Tibial artery (tissue), 4 donors: ENCODE results near the gene ADAMTS2.

Source experiments
- DNase-seq, 2 donors: peaks; one replicate each; pipeline ENCODE4 v3.0.0-alpha.2; 2019
- H3K27ac ChIP-seq, 2 donors: fragments of 200-600 bp; sonication (generic) in 1 of 2; 1 replicate in 1 of 2; 2 replicates in 1 of 2; pipeline ENCODE4 v1.5.1; 2018 to 2019; ENCODE audit warnings: mild to moderate bottlenecking in 1 of 2
- H3K27me3 ChIP-seq, 2 donors: fragments of 200-600 bp; sonication (generic) in 1 of 2; one replicate each; pipeline versions ENCODE4 v1.5.1 to v1.6.0; 2016 to 2019
- H3K36me3 ChIP-seq, 3 donors: fragments of 200-600 bp; sonication (generic) in 2 of 3; one replicate each; pipeline ENCODE4 v1.5.1; 2016 to 2019; ENCODE audit warnings: mild to moderate bottlenecking in 2 of 3
- H3K4me1 ChIP-seq, 4 donors: fragments of 200-600 bp; sonication (generic) in 2 of 4; 1 replicate in 3 of 4; 2 replicates in 1 of 4; pipeline ENCODE4 v1.5.1; 2016 to 2019
- H3K4me3 ChIP-seq, 2 donors: fragments of 200-600 bp; sonication (generic) in 1 of 2; 1 replicate in 1 of 2; 2 replicates in 1 of 2; pipeline ENCODE4 v1.5.1; 2018 to 2019; ENCODE audit warnings: mild to moderate bottlenecking in 2 of 2
- H3K9me3 ChIP-seq, 3 donors: fragments of 200-600 bp; sonication (generic) in 1 of 3; one replicate each; pipeline ENCODE4 v1.5.1; 2016 to 2019
- CTCF ChIP-seq, 2 experiments: fragments of 200-600 bp in 1 of 2; fragments of 450-650 bp in 1 of 2; IDR thresholded peaks; one replicate each; pipeline ENCODE4 v1.5.1; 2017 to 2019; ENCODE audit warnings: antibody characterized with exemption in 2 of 2, mild to moderate bottlenecking in 1 of 2, moderate library complexity in 1 of 2
- intact Hi-C: fragments of 100-400 bp; cut with DNase I; formaldehyde crosslinking; loops from one replicate; pipeline ENCODE4 v1.15.0; 2023; ENCODE audit warnings: low total_unique reads

Gene ADAMTS2

GRCh38 chr5:179183481-179183880 is 161.8 kb downstream of the ADAMTS2 start:
- Histone ChIP-seq H3K27me3 (no peaks in the 10 kb centered on the region), H3K4me3 (no peak overlapping the region), H3K27ac (no peak overlapping the region), H3K4me1 (no peaks in the 10 kb centered on the region), H3K36me3 (peaks cover 7 to 19% (median 17%) of the 10 kb centered on the region in 3 donors), H3K9me3 (peaks cover 0 to 9% (median 0%) of the 10 kb centered on the region in 3 donors)
- intact Hi-C loops: no loop called here
- no peak for DNase-seq
- no peak for TF ChIP-seq CTCF (IDR thresholded peaks at IDR 0.05)

DNA sequence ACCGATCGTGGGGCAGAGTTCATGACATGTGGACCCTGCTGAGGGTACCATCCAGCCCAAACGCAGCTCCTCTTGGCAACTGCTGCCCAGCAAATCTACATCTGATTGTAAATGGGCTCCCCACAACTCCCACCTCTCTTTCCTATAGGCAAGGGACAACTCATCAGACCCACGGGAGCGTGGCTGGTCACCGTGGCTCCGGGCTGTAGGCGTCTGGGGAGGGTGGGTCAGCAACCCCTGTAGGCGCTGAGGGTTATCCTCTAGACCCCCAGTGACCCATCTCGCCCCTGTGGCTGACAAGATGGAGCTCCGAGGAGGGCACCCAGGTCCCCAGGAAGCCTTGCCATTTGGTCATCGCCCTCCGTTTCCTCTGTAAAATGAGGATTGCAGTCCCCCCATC is 162.7 kb downstream of the ADAMTS2 start:
- Histone ChIP-seq H3K4me3 (no peak overlapping the region), H3K27ac (no peak overlapping the region)
- intact Hi-C loops: no loop called here

GRCh38 chr5:179181988-179182387 is 163.3 kb downstream of the ADAMTS2 start:
- no peak for TF ChIP-seq CTCF (IDR thresholded peaks at IDR 0.05)
- intact Hi-C loops: no loop called here
- no peak overlapping the region for H3K27ac ChIP-seq
- H3K9me3 ChIP-seq: peaks cover 0 to 9% (median 0%) of the 10 kb centered on the region in 3 donors
- no peaks in the 10 kb centered on the region for H3K27me3 ChIP-seq
- H3K4me3 ChIP-seq: no peak overlapping the region
- peaks cover 7 to 19% (median 18%) of the 10 kb centered on the region in 3 donors for H3K36me3 ChIP-seq
- DNase-seq: no peak
- H3K4me1 ChIP-seq: no peaks in the 10 kb centered on the region

More for the DNA sequence above, 162.7 kb downstream of the ADAMTS2 start:
- H3K36me3 ChIP-seq: peaks cover 7 to 19% (median 18%) of the 10 kb centered on the region in 3 donors
- no peaks in the 10 kb centered on the region for H3K4me1 ChIP-seq
- no peak for TF ChIP-seq CTCF (IDR thresholded peaks at IDR 0.05)
- peaks cover 0 to 9% (median 0%) of the 10 kb centered on the region in 3 donors for H3K9me3 ChIP-seq
- DNase-seq: no peak
- H3K27me3 ChIP-seq: no peaks in the 10 kb centered on the region

DNA sequence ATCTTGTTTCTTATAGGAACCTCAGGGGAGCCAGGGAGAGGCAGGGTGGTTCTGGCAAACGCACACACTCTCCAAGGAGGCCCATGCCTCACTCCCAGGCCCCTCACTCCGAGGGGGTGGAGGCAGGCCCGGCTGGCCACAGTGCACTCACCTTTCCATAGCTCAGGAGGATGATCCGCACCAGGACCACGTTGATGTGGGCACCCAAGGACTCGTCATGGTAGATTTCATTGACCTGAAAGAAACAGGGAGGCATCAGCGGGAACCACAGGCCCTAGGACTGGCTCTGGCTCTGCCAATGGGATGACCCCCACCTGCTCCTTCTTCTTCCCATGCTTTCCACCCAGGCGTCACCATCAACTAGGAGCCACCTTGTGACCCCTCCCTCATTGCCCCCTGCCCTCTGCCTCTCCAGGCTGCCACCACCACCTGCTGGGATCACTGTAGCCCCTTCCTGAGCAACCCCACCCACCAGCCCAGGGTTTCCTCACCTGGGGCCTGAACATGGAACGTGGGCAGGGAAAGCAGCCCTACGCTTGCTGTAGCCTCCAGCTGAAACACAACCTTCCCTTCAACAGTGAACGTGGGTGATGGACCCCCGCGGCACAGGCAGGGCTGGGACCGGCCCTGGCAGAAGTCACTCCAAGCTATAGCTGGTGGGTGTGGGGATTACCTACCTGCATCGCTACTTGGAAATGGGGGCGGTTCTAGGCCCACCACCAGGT is 164.2 kb downstream of the ADAMTS2 start:
- Histone ChIP-seq H3K9me3 (peaks cover 0 to 9% (median 0%) of the 10 kb centered on the region in 3 donors), H3K27ac (no peak overlapping the region), H3K36me3 (peaks cover 7 to 19% (median 18%) of the 10 kb centered on the region in 3 donors), H3K27me3 (no peaks in the 10 kb centered on the region), H3K4me1 (no peaks in the 10 kb centered on the region), H3K4me3 (no peak overlapping the region)
- no peak for DNase-seq
- no peak for TF ChIP-seq CTCF (IDR thresholded peaks at IDR 0.05)
- intact Hi-C loops: no loop called here

DNA sequence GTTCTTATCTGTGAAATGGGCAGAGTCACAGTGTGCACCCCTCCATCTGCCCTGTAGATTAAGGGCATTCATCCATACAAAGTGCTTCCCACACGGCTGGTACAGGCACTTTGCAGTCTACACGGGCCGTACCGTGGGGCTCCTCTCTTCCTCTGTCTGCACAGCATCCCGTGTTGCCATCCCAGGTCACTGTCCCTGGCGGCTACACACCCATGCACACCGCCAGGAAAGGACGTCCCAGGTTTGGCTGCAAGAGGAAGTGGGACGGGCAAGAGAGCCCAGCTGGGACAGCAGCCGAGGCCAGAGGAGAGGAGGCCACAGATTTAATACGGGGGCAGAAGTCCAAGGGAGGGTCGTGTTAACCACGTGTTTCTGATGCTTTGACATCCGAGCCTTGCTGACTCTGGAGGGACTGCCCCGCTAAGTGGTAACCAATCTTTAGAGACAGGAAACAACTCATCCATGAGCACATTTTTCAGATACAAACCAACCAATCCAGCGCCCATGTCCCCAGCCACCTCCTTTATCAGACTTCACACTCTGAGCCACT is 165.1 kb downstream of the ADAMTS2 start:
- Histone ChIP-seq H3K9me3 (peaks cover 0 to 9% (median 0%) of the 10 kb centered on the region in 3 donors), H3K27ac (no peak overlapping the region), H3K4me1 (no peaks in the 10 kb centered on the region), H3K36me3 (peaks cover 7 to 19% (median 18%) of the 10 kb centered on the region in 3 donors), H3K4me3 (no peak overlapping the region), H3K27me3 (no peaks in the 10 kb centered on the region)
- intact Hi-C loops: no loop called here
- TF ChIP-seq CTCF (IDR thresholded peaks at IDR 0.05): no peak
- DNase-seq: no peak
